Measurements from ENCODE around the gene RIMBP2.

DNA sequence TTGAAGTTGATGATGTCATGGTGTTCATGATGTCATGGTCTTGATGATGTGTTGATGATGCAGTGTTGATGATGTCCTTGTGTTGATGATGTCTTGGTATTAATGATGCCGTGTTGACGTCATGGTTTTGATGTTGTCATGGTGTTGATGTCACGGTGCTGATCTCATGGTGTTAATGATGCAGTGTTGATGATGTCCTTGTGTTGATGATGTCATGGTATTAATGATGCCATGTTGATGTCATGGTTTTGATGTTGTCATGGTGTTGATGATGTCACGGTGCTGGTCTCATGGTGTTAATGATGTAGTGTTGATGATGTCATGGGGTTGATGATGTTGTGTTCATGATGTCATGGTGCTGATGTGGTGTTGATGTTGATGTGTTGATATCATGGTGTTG is 48.0 kb upstream of the RIMBP2 start:
- TF ChIP-seq POLR2AphosphoS5 (IDR thresholded peaks at IDR 0.05; ENCODE audit: low read depth, low read length) (no peak), SIN3A (IDR thresholded peaks at IDR 0.05; ENCODE audit: borderline replicate concordance, insufficient read depth, low read length) (no peak)
- TF ChIP-seq, protein P1, sequence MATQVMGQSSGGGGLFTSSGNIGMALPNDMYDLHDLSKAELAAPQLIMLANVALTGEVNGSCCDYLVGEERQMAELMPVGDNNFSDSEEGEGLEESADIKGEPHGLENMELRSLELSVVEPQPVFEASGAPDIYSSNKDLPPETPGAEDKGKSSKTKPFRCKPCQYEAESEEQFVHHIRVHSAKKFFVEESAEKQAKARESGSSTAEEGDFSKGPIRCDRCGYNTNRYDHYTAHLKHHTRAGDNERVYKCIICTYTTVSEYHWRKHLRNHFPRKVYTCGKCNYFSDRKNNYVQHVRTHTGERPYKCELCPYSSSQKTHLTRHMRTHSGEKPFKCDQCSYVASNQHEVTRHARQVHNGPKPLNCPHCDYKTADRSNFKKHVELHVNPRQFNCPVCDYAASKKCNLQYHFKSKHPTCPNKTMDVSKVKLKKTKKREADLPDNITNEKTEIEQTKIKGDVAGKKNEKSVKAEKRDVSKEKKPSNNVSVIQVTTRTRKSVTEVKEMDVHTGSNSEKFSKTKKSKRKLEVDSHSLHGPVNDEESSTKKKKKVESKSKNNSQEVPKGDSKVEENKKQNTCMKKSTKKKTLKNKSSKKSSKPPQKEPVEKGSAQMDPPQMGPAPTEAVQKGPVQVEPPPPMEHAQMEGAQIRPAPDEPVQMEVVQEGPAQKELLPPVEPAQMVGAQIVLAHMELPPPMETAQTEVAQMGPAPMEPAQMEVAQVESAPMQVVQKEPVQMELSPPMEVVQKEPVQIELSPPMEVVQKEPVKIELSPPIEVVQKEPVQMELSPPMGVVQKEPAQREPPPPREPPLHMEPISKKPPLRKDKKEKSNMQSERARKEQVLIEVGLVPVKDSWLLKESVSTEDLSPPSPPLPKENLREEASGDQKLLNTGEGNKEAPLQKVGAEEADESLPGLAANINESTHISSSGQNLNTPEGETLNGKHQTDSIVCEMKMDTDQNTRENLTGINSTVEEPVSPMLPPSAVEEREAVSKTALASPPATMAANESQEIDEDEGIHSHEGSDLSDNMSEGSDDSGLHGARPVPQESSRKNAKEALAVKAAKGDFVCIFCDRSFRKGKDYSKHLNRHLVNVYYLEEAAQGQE (IDR thresholded peaks at IDR 0.05; ENCODE audit: insufficient read depth in 1 of 2, low read depth in 2 of 2, low read length in 2 of 2), result no peak

Data from PFSK-1 (cell line).